Epithelial cell of alveolus of lung (primary cell): ENCODE measurements around the gene GPR18. TPM values are rescaled to one million over a fixed set of nuclear protein-coding genes. Genes with fewer than 3 reads are reported as not detected.

Experiments
- total RNA-seq: library from RNA; depleted of rRNA; stranded (reverse); fragments of >200 nt; gene quantifications from 2 replicates; pipeline ENCODE4 v1.2.1, GENCODE V29; 2015

The GPR18 gene, protein sequence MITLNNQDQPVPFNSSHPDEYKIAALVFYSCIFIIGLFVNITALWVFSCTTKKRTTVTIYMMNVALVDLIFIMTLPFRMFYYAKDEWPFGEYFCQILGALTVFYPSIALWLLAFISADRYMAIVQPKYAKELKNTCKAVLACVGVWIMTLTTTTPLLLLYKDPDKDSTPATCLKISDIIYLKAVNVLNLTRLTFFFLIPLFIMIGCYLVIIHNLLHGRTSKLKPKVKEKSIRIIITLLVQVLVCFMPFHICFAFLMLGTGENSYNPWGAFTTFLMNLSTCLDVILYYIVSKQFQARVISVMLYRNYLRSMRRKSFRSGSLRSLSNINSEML
- total RNA-seq = not detected in 2 replicates

DNA sequence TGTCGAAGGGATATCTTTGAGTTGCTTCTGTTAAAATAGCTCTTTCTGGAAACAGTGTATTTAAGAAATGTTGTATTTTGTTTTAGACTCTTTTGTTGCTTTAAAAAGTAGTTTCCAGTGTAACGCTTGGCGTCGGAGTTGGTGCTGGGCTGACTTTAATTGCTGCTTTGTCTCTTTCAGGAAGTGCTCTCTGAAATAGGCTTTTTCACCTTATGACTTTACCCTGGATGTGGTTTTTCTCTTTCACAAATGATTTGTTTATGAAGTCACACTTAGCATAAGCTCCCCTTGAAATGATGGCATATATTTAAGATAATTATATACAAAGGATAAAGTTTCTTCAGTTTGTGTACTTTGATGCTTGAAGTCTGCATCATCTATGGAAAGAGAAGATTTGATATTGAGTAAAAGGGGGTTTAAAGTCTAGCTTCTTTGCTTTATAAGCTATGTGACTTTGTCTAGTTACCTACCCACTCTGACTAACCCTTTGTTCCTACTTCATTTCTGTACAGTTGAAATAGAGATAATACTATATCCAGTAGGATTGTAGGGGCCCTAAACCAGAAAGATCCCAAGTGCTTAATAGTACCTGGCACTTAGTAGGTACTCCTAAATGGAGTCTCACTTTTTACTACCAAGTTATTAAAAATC lies at the start of gene GPR18:
TSS of gene GPR18 (minus strand) at position 170 of the 651 bp plus-strand sequence. CDS start 2,507 bp downstream, outside the sequence.

DNA sequence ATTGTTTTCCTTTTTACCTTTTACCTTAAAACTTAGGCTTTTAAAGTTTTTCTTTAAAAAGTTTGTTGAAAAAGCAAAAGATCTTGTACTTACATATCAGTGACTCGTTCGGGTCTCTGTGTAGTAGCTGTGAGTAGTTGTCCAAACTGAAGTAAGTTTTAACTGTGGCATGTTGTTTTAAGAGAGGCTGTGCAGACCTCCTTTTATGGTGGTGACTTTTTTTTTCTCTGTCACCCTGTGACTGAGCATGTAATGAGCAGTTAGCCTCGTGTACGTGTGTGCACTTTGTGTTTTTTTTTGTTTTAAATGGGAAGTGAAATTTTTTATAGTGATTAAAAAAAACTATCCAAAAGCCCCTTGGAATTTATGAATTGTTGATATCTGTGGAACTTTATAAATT lies 49.1 kb upstream of the GPR18 start, which contains the start of gene GPR183:
TSS of gene GPR183 (minus strand) at position 153 of the 400 bp plus-strand sequence. CDS start 11,254 bp downstream, outside the sequence.

Other genes starting within 250 kb of the GPR18 start
- gene UBAC2, start 57.5 kb downstream of the GPR18 start, total RNA-seq = 51.1 and 51.5 TPM in 2 replicates
- gene GPR183, start 49.0 kb upstream of the GPR18 start, total RNA-seq = 2.3 TPM in 1 of 2 replicates, not detected in the other
- 69.5 and 98.0 TPM in 2 replicates for gene TM9SF2, start 243.1 kb upstream of the GPR18 start, total RNA-seq